HepG2 (cell line): ENCODE data around the gene CENPB. TPM values are rescaled to one million over a fixed set of nuclear protein-coding genes. Genes with fewer than 3 reads are reported as not detected.

Experiments used
- ARID4A ChIP-seq: sonication (generic); formaldehyde crosslinking; IDR thresholded peaks from 2 replicates; pipeline ENCODE4 v1.5.0; 2020; ENCODE audit warnings: mild to moderate bottlenecking, missing genetic modification reagents, borderline replicate concordance
- BORCS8-MEF2B ChIP-seq: sonication (generic); formaldehyde crosslinking; IDR thresholded peaks from 2 replicates; pipeline ENCODE4 v1.8.0; 2022; ENCODE audit warnings: mild to moderate bottlenecking, missing genetic modification reagents
- CENPT ChIP-seq: sonication (generic); formaldehyde crosslinking; IDR thresholded peaks from 2 replicates; pipeline ENCODE4 v1.8.0; 2022; ENCODE audit warnings: low read depth, mild to moderate bottlenecking, moderate library complexity, missing genetic modification reagents
- FLYWCH1 ChIP-seq: sonication (generic); formaldehyde crosslinking; IDR thresholded peaks from 2 replicates; pipeline ENCODE4 v1.8.1; 2023; ENCODE audit warnings: mild to moderate bottlenecking, missing genetic modification reagents
- KAT7 ChIP-seq: IDR thresholded peaks from 2 replicates; pipeline ENCODE4 v1.6.1; 2018; ENCODE audit warnings: borderline replicate concordance, missing compliant biosample characterization
- KAT8 ChIP-seq: IDR thresholded peaks from 2 replicates; pipeline ENCODE4 v1.6.1; 2016; ENCODE audit warnings: missing genetic modification reagents, missing compliant biosample characterization
- MTF1 ChIP-seq: sonication (generic); formaldehyde crosslinking; IDR thresholded peaks from 2 replicates; pipeline ENCODE4 v1.5.0; 2020; ENCODE audit warnings: missing genetic modification reagents
- NFAT5 ChIP-seq: sonication (generic); formaldehyde crosslinking; IDR thresholded peaks from 2 replicates; pipeline ENCODE4 v1.4.0; 2020; ENCODE audit warnings: missing genetic modification reagents
- PRDM4 ChIP-seq: sonication (generic); formaldehyde crosslinking; IDR thresholded peaks from 2 replicates; pipeline ENCODE4 v1.9.0; 2021; ENCODE audit warnings: missing genetic modification reagents, borderline replicate concordance
- RXRB ChIP-seq: IDR thresholded peaks from 2 replicates; pipeline ENCODE4 v1.6.1; 2016; ENCODE audit warnings: borderline replicate concordance, missing genetic modification reagents, missing compliant biosample characterization
- ZNF296 ChIP-seq: sonication (generic); formaldehyde crosslinking; conservative IDR thresholded peaks from 2 replicates; pipeline ENCODE4 v1.5.0; 2020; ENCODE audit warnings: mild to moderate bottlenecking, missing genetic modification reagents
- ZNF496 ChIP-seq: sonication (generic); formaldehyde crosslinking; IDR thresholded peaks from 2 replicates; pipeline ENCODE4 v1.8.1; 2023; ENCODE audit warnings: mild to moderate bottlenecking, moderate library complexity, missing genetic modification reagents; ENCODE audit not compliant: insufficient replicate concordance
- ZNF503 ChIP-seq: sonication (generic); formaldehyde crosslinking; IDR thresholded peaks from 2 replicates; pipeline ENCODE4 v1.4.0; 2020; ENCODE audit warnings: missing genetic modification reagents
- ZNF776 ChIP-seq: sonication (generic); formaldehyde crosslinking; IDR thresholded peaks from 2 replicates; pipeline ENCODE4 v1.4.0; 2020; ENCODE audit warnings: mild to moderate bottlenecking, missing genetic modification reagents
- ZSCAN25 ChIP-seq: sonication (generic); formaldehyde crosslinking; IDR thresholded peaks from 2 replicates; pipeline ENCODE4 v1.8.0; 2022; ENCODE audit warnings: mild to moderate bottlenecking, missing genetic modification reagents
- polyA plus RNA-seq, 8 experiments: library from polyadenylated mRNA; depleted of rRNA in 3 of 8; stranded (reverse) in 7 of 8; unstranded in 1 of 8; fragments of >200 nt; fragmentation: Illumina TruSeq in 4 of 8; extraction: Trizol in 4 of 8; gene quantifications; 2 replicates each; pipeline versions ENCODE4 v1.2.1 to v1.2.3, GENCODE V29; 2011 to 2016; ENCODE audit warnings: low read depth in 4 of 8, missing spikeins in 1 of 8, mixed read lengths in 1 of 8; ENCODE audit not compliant: insufficient read depth in 1 of 8
- total RNA-seq, 5 experiments: library from RNA; depleted of rRNA; stranded (reverse); fragments of >200 nt; fragmentation: Illumina TruSeq; extraction: Trizol; gene quantifications; 2 replicates each; pipeline ENCODE4 v1.2.3, GENCODE V29; 2016; ENCODE audit warnings: low read depth in 1 of 5

CENPB gene
- total and polyA plus RNA-seq, 2 of the 13 experiments (the other 11 are each of a cell fraction or from before 2014, with no cell fraction given): 10.4 to 54.5 TPM

GRCh38 chr20:3786665-3787323, at the start of gene CENPB (continued):
- TF ChIP-seq NFAT5 (CRISPR knock-in tag) (no peak), KAT8 (CRISPR knock-in tag) (peak; percentile 64), ARID4A (CRISPR knock-in tag) (peak; percentile 41; the same call in 1 of the 2 replicates), ZNF776 (CRISPR knock-in tag) (no peak), ZNF296 (CRISPR knock-in tag) (no peak), FLYWCH1 (CRISPR knock-in tag) (no peak), RXRB (CRISPR knock-in tag) (peak; percentile 62; the same call in 1 of the 2 replicates), BORCS8-MEF2B (CRISPR knock-in tag) (no peak), MTF1 (CRISPR knock-in tag) (no peak), CENPT (CRISPR knock-in tag) (no peak; the same call in 1 of the 2 replicates), ZNF503 (CRISPR knock-in tag) (no peak), ZSCAN25 (peak; percentile 84), KAT7 (CRISPR knock-in tag) (no peak), ZNF496 (no peak), PRDM4 (CRISPR knock-in tag) (no peak)
